Left renal cortex interstitium (tissue), 4 donors: ENCODE data around the gene PRXL2C. TPM values are rescaled to one million over a fixed set of nuclear protein-coding genes. Genes with fewer than 3 reads are reported as not detected.
"Not testable (repeated sequence)": the region's sequence is repeated elsewhere in the genome, so short reads cannot be mapped to it uniquely, and the experiment has no call there.

Experiments
- DNase-seq, 4 donors: peaks; one replicate each; pipeline ENCODE4 v3.0.0-alpha.2; 2013; ENCODE audit warnings: low read depth in 4 of 4, low spot score in 2 of 4, missing footprints in 1 of 4
- polyA plus RNA-seq, 4 donors: library from polyadenylated mRNA; unstranded; fragments of 120-200 nt; gene quantifications; one replicate each; pipeline ENCODE4 v1.2.1, GENCODE V29; 2013; ENCODE audit not compliant: insufficient read length in 4 of 4

Gene PRXL2C
- polyA plus RNA-seq, 4 donors = 5.2 to 6.1 (median 5.7) TPM

GRCh38 chr9:96614664-96615063, 40.5 kb downstream of the PRXL2C start:
- DNase-seq = not testable (repeated sequence)

- no peak for DNase-seq
Measured at GRCh38 chr9:96612966-96613589, 42.0 kb downstream of the PRXL2C start.

GRCh38 chr9:96612105-96612965, 42.8 kb downstream of the PRXL2C start:
- no peak for DNase-seq

- DNase-seq = no peak
Measured at GRCh38 chr9:96611302-96611701, 43.8 kb downstream of the PRXL2C start.

- no peak for DNase-seq
Measured at GRCh38 chr9:96609732-96610131, 45.4 kb downstream of the PRXL2C start.

GRCh38 chr9:96607971-96608370, 47.1 kb downstream of the PRXL2C start:
- no peak for DNase-seq

GRCh38 chr9:96605328-96605727, 49.8 kb downstream of the PRXL2C start:
- no peak for DNase-seq

GRCh38 chr9:96604004-96604319, 51.2 kb downstream of the PRXL2C start:
- no peak for DNase-seq

- no peak for DNase-seq
Measured at GRCh38 chr9:96603305-96604003, 51.7 kb downstream of the PRXL2C start.

GRCh38 chr9:96599298-96599697, 55.8 kb downstream of the PRXL2C start:
- no peak for DNase-seq

- no peak for DNase-seq
Measured at GRCh38 chr9:96596601-96597111, 58.5 kb downstream of the PRXL2C start.

Other genes starting within 250 kb of the PRXL2C start
- gene ZNF367, start 236.9 kb downstream of the PRXL2C start, polyA plus RNA-seq = 10 to 100 TPM in 2 of 4 donors, 1 to 10 TPM in 2; 9.0 to 11.8 (median 9.6) TPM
- gene HABP4, start 205.1 kb downstream of the PRXL2C start, polyA plus RNA-seq = 10 to 100 TPM; 20.0 to 22.0 (median 21.2) TPM
- 10 to 100 TPM; 23.6 to 32.9 (median 27.2) TPM for gene CDC14B, start 35.5 kb downstream of the PRXL2C start, polyA plus RNA-seq
- gene ZNF510, start 122.8 kb upstream of the PRXL2C start, polyA plus RNA-seq = 10 to 100 TPM; 17.8 to 22.3 (median 20.9) TPM
- gene ZNF782, start 199.2 kb upstream of the PRXL2C start, polyA plus RNA-seq = 1 to 10 TPM; 6.4 to 9.8 (median 7.4) TPM